Left ventricle myocardium inferior (tissue), 1 donor: ENCODE measurements around the gene ULK4. TPM values are rescaled to one million over a fixed set of nuclear protein-coding genes. Genes with fewer than 3 reads are reported as not detected.

ENCODE experiments used
- DNase-seq: peaks from one replicate; pipeline ENCODE4 v3.0.0-alpha.2; 2020
- H3K27ac ChIP-seq: fragments of 200-600 bp; replicated peaks from 2 replicates; pipeline ENCODE4 v1.8.0; 2021
- H3K27me3 ChIP-seq: fragments of 200-600 bp; 2 replicates; pipeline ENCODE4 v1.8.0; 2021; ENCODE audit warnings: low read depth
- H3K36me3 ChIP-seq: fragments of 200-600 bp; 2 replicates; pipeline ENCODE4 v1.8.0; 2021
- H3K4me1 ChIP-seq: fragments of 200-600 bp; 2 replicates; pipeline ENCODE4 v1.8.0; 2021
- H3K4me3 ChIP-seq: fragments of 200-600 bp; 2 replicates; pipeline ENCODE4 v1.8.0; 2021; ENCODE audit warnings: mild to moderate bottlenecking, moderate library complexity
- H3K9me3 ChIP-seq: fragments of 200-600 bp; replicated peaks from 2 replicates; pipeline ENCODE4 v1.8.0; 2021
- intact Hi-C: fragments of 100-400 bp; cut with micrococcal nuclease; formaldehyde crosslinking; loops from one replicate; pipeline ENCODE4 v1.11.0; 2022
- total RNA-seq: library from RNA; stranded (reverse); fragmentation: NEBNext Ultra II Directional; extraction: Animal tissue kit (Norgen Biotek cat#: 25700); gene quantifications from one replicate; pipeline ENCODE4 v1.2.1, GENCODE V29; 2021
- TF ChIP-seq, protein P1 (sequence below): fragments of 200-600 bp; IDR thresholded peaks from 2 replicates; pipeline ENCODE4 v1.8.0; 2021; ENCODE audit warnings: antibody characterized with exemption, mild to moderate bottlenecking, borderline replicate concordance
- donor health status: DM: no; HTN: yes; CAD: no; lungs with severe emphysema.

The ULK4 gene
- total RNA-seq, 1 donor from 2014 or later, result 1.8 TPM

- no peak for DNase-seq
- H3K9me3 ChIP-seq, result no peaks in the 10 kb centered on the region
- H3K36me3 ChIP-seq, result no peaks in the 10 kb centered on the region
- intact Hi-C loops, result loop anchor here (10.0 kb wide), 1 partner anchor 233 kb away; no protein-coding TSS in a partner anchor
- H3K27ac ChIP-seq, result peak overlapping the region; percentile 21
- peaks cover 91% of the 10 kb centered on the region for H3K4me1 ChIP-seq
- no peaks in the 10 kb centered on the region for H3K27me3 ChIP-seq
- H3K4me3 ChIP-seq, result no peak overlapping the region
- TF ChIP-seq, protein P1, sequence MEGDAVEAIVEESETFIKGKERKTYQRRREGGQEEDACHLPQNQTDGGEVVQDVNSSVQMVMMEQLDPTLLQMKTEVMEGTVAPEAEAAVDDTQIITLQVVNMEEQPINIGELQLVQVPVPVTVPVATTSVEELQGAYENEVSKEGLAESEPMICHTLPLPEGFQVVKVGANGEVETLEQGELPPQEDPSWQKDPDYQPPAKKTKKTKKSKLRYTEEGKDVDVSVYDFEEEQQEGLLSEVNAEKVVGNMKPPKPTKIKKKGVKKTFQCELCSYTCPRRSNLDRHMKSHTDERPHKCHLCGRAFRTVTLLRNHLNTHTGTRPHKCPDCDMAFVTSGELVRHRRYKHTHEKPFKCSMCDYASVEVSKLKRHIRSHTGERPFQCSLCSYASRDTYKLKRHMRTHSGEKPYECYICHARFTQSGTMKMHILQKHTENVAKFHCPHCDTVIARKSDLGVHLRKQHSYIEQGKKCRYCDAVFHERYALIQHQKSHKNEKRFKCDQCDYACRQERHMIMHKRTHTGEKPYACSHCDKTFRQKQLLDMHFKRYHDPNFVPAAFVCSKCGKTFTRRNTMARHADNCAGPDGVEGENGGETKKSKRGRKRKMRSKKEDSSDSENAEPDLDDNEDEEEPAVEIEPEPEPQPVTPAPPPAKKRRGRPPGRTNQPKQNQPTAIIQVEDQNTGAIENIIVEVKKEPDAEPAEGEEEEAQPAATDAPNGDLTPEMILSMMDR, result no peak
Measured at GRCh38 chr3:41207355-41207754, 754.5 kb downstream of the ULK4 start.

- no peaks in the 10 kb centered on the region for H3K36me3 ChIP-seq
- no peak for DNase-seq
- H3K9me3 ChIP-seq, result no peaks in the 10 kb centered on the region
- TF ChIP-seq, protein P1, result no peak
- H3K4me3 ChIP-seq, result peak overlapping the region; percentile 4
- H3K27me3 ChIP-seq, result no peaks in the 10 kb centered on the region
- no peak overlapping the region for H3K27ac ChIP-seq
- H3K4me1 ChIP-seq, result peaks cover 90% of the 10 kb centered on the region
- intact Hi-C loops, result loop anchor here (10.0 kb wide), 1 partner anchor 231 kb away; no protein-coding TSS in a partner anchor
Measured at GRCh38 chr3:41205591-41205990, 756.3 kb downstream of the ULK4 start.

DNA sequence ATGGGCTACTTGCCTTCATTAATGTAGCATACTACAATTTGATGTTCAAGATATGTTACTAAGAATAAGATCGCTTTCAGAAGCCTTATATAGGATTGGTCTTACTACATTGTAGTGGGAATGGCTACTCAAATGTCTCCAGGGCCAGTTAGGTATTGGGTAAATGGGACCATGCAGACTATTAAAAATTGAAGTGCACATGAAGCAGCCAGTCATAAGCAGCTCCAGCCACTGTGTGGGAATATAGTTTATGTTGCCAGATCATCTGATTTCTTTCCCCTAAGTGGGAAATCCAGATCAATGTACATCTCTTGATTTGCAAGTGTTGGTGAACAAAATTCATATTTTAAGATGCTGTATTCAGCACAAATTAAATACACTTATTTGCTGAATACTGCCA, 757.5 kb downstream of the ULK4 start:
- TF ChIP-seq, protein P1, result no peak
- peaks cover 91% of the 10 kb centered on the region for H3K4me1 ChIP-seq
- no peak for DNase-seq

DNA sequence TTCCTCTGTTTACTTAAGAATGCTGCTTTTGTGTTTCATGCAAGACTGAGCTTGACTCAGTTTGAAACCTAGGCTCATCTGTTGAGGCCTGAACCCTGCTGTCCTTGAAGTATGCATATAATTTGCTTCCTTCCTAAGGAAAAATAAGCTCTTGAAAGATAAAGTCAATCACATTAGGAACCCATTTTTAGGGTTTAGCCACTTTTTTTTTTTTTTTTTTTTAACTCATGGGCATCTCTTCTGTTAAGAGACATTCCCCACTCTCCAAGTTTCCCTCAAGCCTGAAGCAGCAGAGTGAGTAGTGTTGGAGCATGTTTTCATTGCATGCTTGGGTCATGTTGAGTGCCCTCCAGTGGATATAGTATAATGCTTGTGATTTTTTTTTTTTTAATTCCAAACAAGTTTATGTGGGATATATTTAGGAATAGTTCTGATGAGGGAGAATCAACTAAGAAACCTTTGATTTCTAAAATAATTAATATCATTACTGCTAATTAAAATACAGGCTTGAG, 759.0 kb downstream of the ULK4 start:
- Histone ChIP-seq H3K4me3 (peak overlapping the region; percentile 84), H3K27me3 (no peaks in the 10 kb centered on the region), H3K4me1 (peaks cover 89% of the 10 kb centered on the region), H3K9me3 (no peaks in the 10 kb centered on the region), H3K36me3 (no peaks in the 10 kb centered on the region), H3K27ac (peak overlapping the region; percentile 95)
- TF ChIP-seq, protein P1, result peak; percentile 57
- DNase-seq, result no peak
- intact Hi-C loops, result loop anchor here (5.0 to 10.0 kb wide), 3 partner anchors 228 to 621 kb away; no protein-coding TSS in a partner anchor

More for the DNA sequence above, 757.5 kb downstream of the ULK4 start:
- Histone ChIP-seq H3K36me3 (no peaks in the 10 kb centered on the region), H3K9me3 (no peaks in the 10 kb centered on the region), H3K4me3 (peak overlapping the region; percentile 84), H3K27me3 (no peaks in the 10 kb centered on the region), H3K27ac (no peak overlapping the region)
- intact Hi-C loops, result loop anchor here (5.0 to 10.0 kb wide), 3 partner anchors 230 to 622 kb away; no protein-coding TSS in a partner anchor

GRCh38 chr3:41202075-41202833, 759.6 kb downstream of the ULK4 start:
- Histone ChIP-seq H3K4me1 (peaks cover 83% of the 10 kb centered on the region), H3K4me3 (peak overlapping the region; percentile 84), H3K36me3 (no peaks in the 10 kb centered on the region), H3K9me3 (no peaks in the 10 kb centered on the region), H3K27ac (peak overlapping the region; percentile 95), H3K27me3 (no peaks in the 10 kb centered on the region)
- DNase-seq, result no peak
- TF ChIP-seq, protein P1, result no peak
- intact Hi-C loops, result loop anchor here (5.0 to 10.0 kb wide), 3 partner anchors 227 to 620 kb away; no protein-coding TSS in a partner anchor
